Kidney capillary endothelial cell (primary cell): Measurements from ENCODE around the gene NUDCD2.

Source experiments
- DNase-seq: peaks from one replicate; pipeline ENCODE4 v3.0.0-alpha.2; 2018; ENCODE audit warnings: low spot score

The NUDCD2 gene, protein sequence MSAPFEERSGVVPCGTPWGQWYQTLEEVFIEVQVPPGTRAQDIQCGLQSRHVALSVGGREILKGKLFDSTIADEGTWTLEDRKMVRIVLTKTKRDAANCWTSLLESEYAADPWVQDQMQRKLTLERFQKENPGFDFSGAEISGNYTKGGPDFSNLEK

DNA sequence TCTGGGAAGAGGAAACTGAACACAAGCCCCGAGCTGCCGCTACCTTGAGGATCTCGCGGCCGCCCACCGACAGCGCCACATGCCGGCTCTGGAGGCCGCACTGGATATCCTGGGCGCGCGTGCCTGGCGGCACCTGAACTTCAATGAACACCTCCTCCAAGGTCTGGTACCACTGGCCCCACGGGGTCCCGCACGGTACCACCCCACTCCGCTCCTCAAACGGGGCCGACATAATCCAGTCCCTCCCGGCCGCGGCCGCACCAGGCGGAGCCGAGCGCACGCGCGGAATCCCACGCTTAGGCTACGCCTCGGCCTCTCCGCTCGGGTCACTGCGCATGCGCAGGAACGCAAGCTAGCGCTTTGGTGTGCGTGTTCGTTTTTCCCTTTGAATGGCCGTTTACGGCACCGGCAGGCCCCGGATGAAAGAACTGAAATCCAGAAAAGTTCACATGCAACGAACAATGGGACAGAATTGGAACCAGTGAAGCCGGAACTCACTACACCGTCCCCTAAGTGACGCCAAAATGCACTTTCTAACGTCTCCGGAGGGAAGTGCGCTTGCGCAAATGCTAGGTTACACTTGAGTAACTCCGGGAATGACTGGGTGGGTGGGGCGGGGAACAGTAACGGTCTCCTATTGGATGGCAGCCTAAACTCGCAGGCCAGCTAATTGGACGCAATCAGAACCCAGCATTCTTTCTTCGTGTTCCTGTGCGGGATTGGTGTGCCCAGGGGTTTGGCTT lies at the start of gene NUDCD2:
TSS of gene NUDCD2 (minus strand) at position 284 of the 743 bp plus-strand sequence. CDS start at position 232, 52 bp downstream.
- DNase-seq, result peak; percentile 96

- no peak for DNase-seq
Measured at GRCh38 chr5:163509291-163509951, 49.5 kb upstream of the NUDCD2 start.

DNA sequence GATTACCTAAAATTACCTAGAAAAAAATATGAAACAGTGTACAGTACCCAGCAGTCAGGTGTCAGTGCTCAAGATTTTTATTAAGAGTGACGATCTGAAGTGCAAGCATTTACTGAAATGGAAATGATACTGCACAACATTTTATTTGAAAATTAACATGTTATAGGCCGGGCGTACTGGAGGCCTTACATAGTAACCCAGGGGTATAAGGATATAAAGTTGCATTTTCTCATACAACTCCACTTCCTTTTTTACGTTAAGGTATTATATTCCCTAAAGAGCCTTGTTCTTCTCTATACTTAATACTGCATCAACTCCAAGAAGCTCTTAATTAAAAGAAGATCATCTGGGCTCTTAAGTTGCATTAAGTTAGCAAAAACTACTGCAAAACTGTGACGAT lies 48.9 kb upstream of the NUDCD2 start:
- DNase-seq, result no peak

- peak; percentile 18 for DNase-seq
Measured at GRCh38 chr5:163506726-163507125, 46.8 kb upstream of the NUDCD2 start.

DNA sequence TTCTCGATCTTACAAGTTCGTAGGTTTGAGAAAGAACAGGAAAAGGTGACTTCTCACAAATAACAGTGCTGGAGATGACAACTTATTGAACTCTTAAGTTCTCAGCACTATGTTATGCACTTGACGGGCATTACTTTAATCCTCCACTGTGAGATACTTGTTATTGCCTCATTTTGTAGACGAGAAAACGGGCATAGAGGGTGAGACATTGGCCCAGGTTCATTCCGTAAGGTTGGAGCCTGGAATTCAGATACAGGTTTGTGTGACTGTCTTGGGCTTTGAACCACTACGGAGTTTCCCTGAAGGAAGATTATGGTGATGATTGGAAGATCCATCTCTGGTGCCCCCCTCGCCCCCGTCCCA lies 46.2 kb upstream of the NUDCD2 start:
- no peak for DNase-seq

DNA sequence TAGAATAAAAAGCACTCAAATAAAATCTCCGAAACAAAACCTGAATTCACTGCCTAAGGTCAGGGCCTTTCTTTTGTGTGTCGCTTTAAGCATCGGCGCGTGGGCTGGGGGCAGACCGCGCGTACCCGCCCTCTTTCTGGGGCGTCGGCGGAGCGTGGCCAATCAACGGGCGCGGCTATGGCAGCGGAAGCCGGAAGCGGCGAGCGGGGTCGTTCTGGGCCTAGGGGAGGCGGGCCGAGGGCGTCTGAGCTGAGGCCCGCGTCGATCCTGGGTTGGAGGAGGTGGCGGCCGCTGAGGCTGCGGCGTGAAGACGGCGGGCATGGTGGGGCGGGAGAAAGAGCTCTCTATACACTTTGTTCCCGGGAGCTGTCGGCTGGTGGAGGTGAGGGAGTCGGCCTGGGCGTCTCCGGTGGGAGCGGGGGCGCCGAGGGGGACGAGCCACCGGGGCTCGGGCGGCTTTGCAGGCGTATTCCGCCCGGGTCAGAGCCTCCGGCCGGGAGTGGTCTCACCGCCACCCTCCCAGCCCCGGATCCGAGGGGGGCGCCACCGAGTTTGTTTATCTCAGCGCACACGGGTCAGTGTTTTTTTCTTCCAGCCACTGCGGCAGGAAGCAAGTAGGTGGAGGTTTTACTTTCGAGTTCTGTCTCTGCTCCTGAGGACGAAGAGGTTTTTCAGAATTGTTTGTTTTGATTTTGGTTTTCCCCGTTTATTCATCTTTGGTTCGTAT lies 45.6 kb upstream of the NUDCD2 start, which contains the start of gene MAT2B:
TSS of gene MAT2B (plus strand) at position 252 of the 727 bp plus-strand sequence. CDS start at position 320, 68 bp downstream.
- peak; percentile 94 for DNase-seq

GRCh38 chr5:163505049-163505367 lies 45.1 kb upstream of the NUDCD2 start:
- no peak for DNase-seq

- DNase-seq, result peak; percentile 46
Measured at GRCh38 chr5:163504079-163504931, 44.4 kb upstream of the NUDCD2 start.

GRCh38 chr5:163503106-163504078 lies 43.5 kb upstream of the NUDCD2 start:
- DNase-seq, result peak; percentile 74

DNA sequence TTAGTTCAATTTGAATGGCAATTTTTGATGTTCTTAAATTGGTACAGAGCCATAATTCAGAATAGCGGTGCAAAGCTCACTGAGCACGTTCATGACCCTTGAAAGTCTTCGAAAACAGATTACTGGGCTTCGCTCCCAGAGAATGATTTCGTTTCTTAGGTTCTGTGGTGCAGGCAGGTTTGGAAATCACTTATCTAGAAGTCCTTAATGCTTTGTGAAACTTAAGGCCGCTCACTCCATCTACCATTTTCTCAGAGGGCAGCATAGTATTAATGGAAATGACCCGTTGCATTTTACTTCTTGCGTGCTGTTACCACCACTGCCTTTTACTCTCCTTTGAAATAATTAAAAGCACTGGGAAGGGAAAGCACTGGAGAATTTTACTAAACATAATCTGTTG lies 42.6 kb upstream of the NUDCD2 start:
- no peak for DNase-seq

DNA sequence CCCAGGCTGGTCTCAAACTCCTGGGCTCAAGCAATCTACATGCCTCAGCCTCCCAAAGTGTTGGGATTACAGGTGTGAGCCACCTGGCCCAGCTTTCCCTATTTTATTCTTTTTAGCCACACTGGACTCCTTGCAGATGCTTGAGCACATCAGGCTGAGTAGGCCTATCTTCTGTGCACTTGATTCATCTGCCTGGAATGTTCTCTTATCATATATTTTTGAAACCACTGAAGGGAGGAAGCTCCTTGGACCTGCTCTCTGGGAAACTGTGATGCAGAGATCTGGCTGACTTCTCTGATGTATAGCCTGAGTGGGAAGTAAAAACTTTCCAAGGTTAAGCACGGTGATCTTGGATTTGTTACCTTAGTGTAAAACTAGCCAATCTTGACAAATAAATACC lies 39.0 kb upstream of the NUDCD2 start:
- no peak for DNase-seq

DNA sequence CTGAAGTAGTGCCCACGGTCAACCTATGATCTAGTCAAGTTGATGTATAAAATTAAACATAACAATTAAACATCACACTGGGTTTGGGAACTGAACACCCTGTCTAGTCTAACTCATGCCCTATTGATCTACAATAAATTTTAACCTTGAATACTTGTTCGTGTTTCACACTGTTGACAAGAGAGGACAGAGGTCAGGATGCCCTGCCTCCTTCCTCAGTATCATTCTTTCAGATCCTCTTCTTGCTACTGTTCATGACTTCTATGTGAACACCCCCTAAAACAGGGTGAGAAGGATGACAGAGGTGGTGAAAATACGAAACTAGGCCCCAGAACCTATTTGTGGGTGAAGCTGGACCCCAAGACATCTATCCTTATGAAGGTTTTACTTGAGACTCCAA lies 37.4 kb upstream of the NUDCD2 start:
- DNase-seq, result no peak

- DNase-seq, result no peak
Measured at GRCh38 chr5:163496286-163496685, 36.4 kb upstream of the NUDCD2 start.

DNA sequence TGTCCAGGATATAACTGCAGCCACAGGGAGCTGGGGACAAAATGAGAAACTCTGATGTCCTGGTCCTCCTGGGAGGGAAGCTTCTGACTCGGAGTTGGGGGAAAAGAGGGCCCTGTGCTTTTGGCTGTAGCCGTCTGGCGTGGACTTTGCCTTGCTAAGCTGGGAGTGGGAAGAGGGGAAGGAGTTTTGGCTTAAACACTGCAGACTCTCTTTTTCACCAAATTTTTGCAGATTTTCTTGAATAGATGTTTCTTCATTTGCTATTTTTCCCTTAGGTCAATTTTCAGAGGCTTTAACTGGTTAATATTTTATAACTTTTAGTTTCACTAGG lies 29.8 kb upstream of the NUDCD2 start:
- no peak for DNase-seq

DNA sequence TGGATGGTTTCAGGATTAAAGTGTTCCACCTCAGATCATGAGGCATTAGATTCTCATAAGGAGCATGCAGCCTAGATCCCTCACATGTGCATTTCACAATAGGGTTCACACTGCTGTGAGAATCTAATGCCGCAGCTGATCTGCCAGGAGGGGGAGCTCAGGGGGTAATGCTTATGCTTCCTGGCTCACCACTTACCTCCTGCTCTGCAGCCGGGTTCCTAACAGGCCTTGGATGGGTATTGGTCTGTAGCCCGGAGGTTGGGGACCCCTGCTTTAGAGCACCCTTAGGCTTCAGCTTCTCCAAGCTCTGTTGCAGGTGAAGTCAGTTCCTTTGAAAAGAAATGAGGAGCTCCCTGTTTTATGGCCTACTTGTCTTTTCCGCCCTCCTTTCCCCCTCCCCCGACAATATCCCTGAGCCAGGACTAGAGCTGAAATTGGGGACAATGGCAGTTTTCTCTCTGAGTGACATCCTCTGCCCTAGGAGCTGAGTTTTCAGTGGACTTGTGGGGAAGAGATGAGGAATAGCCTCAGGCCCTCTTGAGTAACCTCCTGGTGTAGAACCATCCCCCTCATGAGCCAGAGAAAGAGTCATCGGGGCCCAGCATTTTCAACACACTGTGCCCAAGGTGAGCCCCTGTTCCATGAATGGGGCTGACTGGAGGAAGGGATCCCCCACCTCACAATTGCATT lies 29.3 kb upstream of the NUDCD2 start:
- DNase-seq, result no peak

DNA sequence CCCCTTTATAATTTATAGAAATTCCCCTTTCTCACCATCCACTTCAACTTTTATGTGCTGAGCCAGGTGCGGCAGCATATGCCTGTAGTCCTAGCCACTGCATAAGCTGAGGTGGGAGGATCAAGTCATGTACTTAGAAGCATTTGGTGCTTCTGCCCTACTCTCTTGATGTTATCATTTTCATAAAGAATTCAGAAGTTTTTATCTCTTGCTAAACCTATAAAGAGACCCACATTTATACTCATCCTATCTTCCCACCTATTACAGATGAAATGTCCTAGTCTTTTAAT lies 19.0 kb upstream of the NUDCD2 start:
- no peak for DNase-seq

DNA sequence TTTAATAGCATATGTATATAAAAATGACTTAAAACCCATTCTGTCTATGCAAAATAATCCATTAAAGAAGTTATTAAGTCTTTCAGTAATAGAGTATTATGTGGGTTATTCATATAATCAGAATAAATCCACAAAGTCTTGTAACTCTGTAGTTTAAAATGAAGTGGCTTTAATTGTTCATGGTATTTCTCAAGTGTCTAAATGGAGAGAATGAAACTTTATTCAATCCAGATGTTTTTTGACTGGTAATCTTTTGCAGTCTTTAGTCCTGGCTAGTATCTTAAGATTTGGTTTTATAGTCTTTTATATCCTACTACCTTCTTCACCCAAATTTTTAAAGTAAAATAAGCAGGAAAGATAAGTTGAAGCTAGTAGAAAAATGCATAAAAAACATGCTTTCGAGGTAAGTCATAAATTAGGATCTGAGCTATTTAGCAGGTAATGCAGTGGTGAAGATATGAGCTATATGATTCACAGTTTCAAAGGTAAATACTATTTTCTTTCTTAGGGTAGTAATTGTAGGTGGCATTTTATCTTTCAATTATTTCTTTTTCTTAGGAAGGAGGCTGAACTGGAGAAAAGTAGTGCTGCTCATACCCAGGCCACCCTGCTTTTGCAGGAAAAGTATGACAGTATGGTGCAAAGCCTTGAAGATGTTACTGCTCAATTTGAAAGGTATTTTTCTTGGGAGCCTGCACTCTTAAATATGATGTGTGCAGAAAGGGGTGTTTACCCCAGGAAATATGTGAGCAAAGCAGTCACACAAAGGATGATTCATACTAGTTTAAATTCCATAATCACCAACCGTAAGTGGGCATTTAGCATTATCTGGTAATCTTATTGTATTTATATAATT lies 18.5 kb upstream of the NUDCD2 start:
- peak; percentile 27 for DNase-seq

DNA sequence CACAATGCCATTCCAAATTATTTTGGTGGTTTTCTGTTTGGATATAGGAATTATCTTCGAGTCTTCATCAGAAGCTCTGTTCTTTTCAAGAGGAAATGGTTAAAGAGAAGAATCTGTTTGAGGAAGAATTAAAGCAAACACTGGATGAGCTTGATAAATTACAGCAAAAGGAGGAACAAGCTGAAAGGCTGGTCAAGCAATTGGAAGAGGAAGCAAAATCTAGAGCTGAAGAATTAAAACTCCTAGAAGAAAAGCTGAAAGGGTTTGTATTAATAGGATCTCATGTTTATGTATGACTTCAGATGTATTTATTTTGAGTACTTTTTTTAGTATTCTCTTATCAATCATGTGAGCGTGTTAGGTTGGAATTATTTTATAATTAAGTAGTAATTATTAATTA lies 15.5 kb upstream of the NUDCD2 start:
- no peak for DNase-seq

GRCh38 chr5:163473635-163474243 lies 13.8 kb upstream of the NUDCD2 start:
- DNase-seq, result peak; percentile 32
